Heart left ventricle (tissue), 13 donors: ENCODE results near the gene LY6G5C.

Experiments used
- CTCF ChIP-seq, 12 donors: fragments of 200-600 bp; sonication (generic) in 4 of 12; IDR thresholded peaks; one replicate each; pipeline versions ENCODE4 v1.5.0 to v1.8.0; 2018 to 2022; ENCODE audit warnings: antibody characterized with exemption in 12 of 12, mild to moderate bottlenecking in 5 of 12
- POLR2A ChIP-seq, 2 donors: fragments of 450-650 bp; IDR thresholded peaks; one replicate each; pipeline ENCODE4 v1.6.1; 2017; ENCODE audit warnings: antibody characterized with exemption in 2 of 2, mild to moderate bottlenecking in 2 of 2, moderate library complexity in 2 of 2
- donor health status: ischemic (EF 13 %, LVEDD 7.1; RV severe dilation, severe dysfunction).
- donor health status: DM: no; HTN: yes; CAD: no.
- donor health status: DM: no; HTN: no; CAD: no.
- donor health status: ischemic (EF 25% LVEDD 6.9; RV normal size, moderate dysfunction).
- donor health status: ischemic (EF 25% LVEDD 5.7; RV mildly dilated, moderate dysfunction).
- donor health status: ischemic (EF 35%, LVEDD 5.7; RV mildly dilated, moderate dysfunction).
- donor health status: nonischemic (EF 11% LVEDD 7.7; RV severe dilation, severe dysfunction).
- donor health status: DM: yes; HTN: yes; CAD: no.
- donor health status: PGD.
- donor health status: ischemic (EF 29% LVEDD 5.4; RV normal size, mild dysfunction).
- donor health status: nonischemic (EF 23%, LVEDD 6.1; RV moderate dilation, normal function).

GRCh38 chr6:31632279-31632946 lies 48.5 kb downstream of the LY6G5C start:
- TF ChIP-seq CTCF (IDR thresholded peaks at IDR 0.05) (no peak), POLR2A (IDR thresholded peaks at IDR 0.05) (no peak)
